HG03039 (cell line): ENCODE data around the gene LSM14A.

Experiments used
- ATAC-seq: cut with Tn5 transposase; IDR thresholded peaks from one replicate; pipeline ENCODE4 v1.9.1; 2021; ENCODE audit warnings: mild to moderate bottlenecking, moderate library complexity; ENCODE audit not compliant: unreplicated experiment

Gene LSM14A

DNA sequence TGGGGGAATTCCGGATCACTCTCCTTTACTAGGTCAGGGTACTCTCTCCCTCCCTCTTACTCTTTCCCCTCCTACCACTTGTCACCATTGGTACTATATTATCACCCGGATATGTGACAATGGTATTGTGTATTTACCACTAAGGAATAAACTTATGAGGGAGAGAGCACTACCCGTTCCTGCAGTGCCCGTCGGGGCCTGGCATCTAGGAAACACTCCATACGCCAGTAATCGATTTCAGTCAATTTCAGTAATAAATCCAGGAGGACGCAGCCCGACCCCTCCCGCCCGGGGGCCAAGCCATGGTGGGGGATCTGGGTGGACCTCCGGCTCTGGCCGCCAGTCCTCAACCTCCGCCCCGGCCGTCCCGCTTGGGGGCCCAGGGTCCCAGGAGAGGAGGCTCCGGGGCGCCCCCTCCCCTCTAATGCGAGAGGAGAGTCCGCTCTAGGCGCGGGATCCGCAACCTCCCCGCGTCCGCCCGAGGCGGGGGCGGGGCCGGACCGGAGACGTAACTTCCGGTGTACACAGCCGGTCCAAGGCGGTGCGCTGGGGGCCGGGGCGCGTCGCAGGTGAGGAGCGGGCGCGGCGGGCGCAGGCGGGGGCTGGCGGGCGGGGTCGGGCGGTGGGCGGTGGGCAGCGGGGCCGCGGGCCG, 81.9 kb downstream of the LSM14A start, which contains the start of gene GARRE1:
TSS of gene GARRE1 (plus strand) at position 509 of the 652 bp plus-strand sequence. CDS start 45,920 bp downstream, outside the sequence.
- peak; percentile 69 for ATAC-seq

DNA sequence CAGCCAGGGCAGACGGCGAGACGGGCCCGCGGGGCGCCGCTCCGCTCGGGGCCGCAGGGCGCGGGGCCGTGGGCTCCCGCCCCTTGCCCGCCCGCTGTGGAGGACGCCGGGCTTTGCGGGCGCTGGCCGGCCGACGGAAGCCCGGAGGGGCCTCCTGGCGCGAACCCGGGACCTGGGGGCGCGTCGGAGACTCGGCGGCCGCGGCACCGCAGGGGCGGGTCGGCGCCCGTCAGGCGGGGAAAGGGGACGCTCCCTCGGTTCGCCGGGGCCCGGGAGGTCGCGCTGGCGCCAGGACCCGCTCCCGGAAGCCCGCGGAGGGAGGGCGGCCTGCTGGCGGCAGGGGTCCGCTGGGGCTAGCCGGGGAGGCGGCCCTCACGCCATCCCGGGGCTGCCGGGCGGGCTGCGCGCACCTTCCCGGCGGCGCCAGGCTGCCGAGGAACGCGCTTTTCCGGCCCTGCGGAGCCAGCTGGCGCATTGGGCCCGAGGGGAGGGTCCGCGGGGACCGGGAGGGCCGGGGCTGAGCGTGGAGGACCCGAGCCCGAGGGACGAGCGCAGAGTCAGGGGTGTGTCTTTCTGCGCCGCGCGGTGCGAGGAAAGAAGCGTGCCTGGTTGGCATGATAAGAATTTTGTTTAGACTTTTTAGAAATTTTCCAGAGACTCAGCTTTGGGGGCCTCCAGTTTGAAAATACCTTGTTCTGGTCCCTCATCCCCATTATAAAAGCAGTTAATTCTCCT, 82.6 kb downstream of the LSM14A start:
- ATAC-seq, result peak; percentile 43

GRCh38 chr19:34255546-34255945, 83.2 kb downstream of the LSM14A start:
- ATAC-seq, result no peak

- no peak for ATAC-seq
These were observed 84.7 kb downstream of the LSM14A start for GRCh38 chr19:34256835-34257558.

DNA sequence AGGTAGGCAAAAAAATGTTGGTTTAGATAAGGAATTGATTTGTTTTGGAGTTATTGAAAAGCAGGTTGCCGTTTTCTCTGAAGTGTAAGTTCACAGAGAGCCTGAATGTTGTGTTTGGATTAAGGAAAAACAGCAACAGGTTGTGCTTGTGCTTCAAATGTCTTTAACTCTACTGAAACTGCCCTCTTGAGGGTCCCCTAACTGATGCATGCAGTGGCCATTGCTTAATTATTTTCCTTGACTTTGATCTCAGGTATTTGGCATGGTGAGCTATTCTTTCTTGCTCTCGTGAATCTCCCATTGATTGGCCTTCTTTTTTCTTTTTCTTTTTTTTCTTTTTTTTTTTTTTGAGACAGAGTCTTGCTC, 85.2 kb downstream of the LSM14A start:
- ATAC-seq, result no peak

DNA sequence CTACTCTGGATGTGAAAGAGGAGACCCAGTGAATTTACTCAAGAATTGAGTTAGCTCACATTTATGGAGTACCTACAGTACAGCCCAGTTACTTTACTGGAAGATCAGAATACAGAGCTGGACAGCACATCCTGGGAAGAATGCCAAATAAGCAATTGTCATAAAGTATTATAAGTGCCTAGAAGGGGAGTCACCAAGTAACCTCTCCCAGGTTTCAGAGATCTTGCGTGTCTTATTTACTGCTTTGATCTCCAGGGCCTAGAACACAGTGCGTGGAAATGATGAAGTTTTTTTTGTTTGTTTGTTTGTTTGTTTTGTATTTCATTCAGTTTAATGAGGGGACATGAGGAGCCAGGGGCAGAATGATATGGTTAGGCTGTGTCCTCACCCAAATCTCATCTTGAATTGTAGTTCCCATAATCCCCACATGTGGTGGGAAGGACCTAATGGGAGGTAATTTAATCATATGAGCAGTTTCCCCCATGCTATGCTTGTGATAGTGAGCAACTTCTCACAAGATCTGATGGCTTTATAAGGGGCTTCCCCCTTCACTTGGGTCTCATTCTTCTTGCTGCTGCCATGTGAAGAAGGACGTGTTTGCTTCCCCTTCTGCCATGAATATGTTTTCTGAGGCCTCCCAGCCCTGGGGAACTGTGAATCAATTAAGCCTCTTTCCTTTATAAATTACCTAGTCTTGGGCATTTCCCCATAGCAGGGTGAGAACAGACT, 87.2 kb downstream of the LSM14A start:
- ATAC-seq, result no peak

DNA sequence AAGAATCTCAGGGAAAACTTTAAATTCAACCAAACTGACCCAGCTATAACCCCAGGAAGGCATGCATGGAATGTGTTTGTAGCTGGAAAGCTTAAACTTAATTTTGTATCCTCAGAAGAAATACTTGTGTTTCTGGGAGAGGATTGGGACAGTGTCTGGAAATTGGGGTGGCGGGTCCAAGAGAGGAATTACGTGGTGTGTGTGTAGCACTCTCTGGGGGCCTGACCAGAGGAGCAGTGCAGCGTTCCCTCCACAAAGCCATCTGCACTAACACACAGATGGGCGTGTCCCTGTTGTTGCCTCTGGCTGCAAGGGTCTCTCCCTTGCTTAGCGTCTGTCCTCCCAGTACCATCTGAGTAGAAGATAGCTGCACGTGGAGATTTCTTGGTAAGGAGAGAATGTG, 88.5 kb downstream of the LSM14A start:
- no peak for ATAC-seq

- no peak for ATAC-seq
These were observed 89.2 kb downstream of the LSM14A start for GRCh38 chr19:34261334-34262109.

DNA sequence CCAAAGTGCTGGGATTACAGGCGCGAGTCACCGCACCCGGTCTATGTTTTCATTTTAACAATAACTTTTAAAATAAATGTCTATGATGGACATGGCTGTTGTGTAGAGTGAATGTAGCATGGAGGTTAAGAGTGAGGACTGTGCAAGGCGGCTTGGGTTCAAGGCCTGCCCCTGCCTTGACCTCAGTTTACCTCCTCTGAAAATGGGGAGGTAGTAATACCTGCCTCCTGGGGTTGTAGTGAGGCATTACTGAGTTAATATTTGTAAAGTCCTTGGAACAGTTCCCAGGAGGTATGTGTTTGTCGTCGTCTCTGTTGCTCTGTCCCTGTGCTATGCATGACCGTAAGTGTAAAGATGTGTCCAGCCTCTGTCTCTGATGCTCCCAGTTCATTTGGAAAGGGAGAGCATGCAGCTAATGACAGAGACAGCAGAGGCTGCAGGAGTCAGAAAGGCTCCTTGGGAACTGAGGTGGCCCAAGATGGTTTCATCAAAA, 91.5 kb downstream of the LSM14A start:
- ATAC-seq, result no peak

DNA sequence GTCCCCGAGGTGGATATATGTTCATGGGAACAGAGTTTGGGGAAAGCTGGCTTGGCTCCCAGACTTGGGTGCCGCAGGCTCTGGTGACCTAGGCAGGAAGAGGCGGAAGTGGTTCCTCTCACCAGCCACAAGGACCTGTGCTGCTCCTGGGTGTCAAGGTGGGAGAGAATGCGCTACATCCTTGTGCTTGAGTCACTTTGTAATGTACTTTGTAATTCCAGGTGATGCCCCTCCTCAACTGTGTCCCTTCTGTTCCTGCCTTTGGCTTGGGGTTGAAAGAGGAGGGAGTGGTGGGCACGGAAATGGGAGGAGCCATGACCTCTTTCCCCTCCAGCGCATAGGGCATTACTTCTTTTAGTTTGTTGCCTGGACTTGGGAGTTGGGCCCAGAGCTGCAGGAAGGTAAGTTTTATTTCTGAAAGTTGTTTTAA, 92.9 kb downstream of the LSM14A start:
- ATAC-seq, result no peak

DNA sequence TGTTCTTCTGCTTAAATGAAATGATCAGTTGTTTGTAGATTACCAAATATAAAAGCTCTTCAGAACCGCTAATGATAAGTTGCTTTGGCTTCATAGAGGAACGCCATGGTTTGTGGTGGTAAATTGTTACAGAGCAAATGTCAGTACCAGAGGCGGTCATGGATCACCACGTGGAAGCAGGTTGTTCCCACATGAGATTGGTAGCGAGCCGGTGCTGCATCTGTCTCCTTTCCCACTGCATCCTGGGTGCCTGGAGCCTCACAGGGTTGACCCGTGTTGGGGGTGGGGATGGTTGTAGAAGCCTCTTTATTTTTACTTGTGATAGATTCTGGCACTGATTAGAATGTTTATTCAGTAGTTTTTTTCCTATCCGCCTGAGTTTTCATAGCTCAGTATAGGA, 96.8 kb downstream of the LSM14A start:
- no peak for ATAC-seq

DNA sequence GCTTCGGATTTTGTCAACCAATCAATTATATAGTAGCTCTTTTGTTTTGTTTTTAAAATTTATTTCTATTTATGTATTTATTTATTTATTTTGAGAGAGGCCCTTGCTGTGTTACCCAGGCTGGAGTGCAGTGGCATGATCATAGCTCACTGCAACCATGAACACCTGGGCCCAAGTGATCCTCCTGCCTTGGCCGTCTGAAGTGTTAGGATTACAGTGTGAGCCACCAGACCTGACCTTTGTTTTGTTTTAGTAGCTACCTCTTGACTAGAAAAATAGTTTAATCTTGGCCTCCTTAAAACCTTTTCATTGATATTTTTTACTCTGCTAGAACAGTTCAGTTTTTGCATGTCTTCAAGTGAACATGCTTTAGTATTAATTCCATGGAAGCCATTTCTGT, 97.2 kb downstream of the LSM14A start:
- no peak for ATAC-seq

- no peak for ATAC-seq
These were observed 97.8 kb downstream of the LSM14A start for GRCh38 chr19:34269968-34270621.

DNA sequence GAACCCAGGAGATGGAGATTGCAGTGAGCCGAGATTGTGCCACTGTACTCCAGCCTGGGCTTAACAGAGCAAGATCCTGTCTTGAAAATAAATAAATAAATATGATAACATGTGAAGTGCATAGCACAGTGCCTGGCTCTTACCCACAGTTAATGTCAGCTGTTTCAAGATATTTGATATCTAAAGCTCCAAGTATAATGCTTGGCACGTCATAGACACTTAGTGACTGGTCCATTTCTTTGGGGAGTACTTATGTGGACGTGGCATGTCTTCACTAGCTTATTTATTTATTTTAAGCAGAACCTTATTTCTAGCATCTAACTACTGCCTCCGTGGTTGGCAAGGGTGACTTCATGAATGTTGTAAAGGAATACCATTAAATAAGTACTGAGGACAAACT, 100.8 kb downstream of the LSM14A start:
- no peak for ATAC-seq

DNA sequence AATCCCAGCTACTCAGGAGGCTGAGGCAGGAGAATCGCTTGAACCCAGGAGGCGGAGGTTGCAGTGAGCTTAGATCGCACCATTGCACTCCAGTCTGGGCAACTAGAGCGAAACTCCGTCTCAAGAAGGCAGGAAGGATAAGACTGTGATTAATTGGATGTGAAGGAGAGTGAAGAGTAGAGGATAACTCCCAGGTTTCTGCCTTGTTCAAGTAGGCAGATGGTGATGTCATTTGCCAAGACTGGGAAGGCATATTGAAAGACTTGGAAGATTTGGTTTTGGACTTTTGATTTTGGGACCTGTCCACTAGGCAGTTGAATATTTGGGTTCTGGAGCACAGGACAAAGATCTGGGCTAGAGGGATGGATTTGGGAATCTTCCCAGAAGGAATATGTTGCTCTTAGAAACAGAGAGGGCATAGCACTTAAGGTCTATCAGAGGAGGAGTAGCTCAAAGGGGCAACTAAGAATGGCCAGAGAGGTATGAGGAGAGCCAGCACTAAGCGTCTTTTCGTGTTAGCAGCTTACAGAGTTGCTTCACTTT, 102.1 kb downstream of the LSM14A start:
- ATAC-seq, result no peak

- no peak for ATAC-seq
These were observed 102.7 kb downstream of the LSM14A start for GRCh38 chr19:34274827-34275625.

DNA sequence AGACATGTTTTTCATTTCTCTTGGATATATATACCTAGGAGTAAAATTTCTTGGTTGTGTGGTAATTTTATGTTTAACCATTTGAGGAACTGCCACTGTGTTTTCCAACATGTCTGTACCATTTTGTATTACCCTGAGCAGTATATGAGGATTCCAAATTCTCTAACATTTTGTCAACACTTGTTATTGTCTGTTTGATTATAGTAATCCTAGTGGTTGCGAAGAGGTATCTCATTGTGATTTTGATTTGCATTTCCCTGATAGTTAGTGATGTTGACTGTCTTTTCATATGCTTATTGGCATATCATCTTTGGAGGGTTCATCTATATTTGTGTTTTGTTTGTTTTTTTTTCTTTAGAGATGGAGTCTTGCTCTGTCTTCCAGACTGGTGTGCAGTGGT, 103.4 kb downstream of the LSM14A start:
- ATAC-seq, result no peak

GRCh38 chr19:34276614-34277013, 104.3 kb downstream of the LSM14A start:
- ATAC-seq, result no peak

DNA sequence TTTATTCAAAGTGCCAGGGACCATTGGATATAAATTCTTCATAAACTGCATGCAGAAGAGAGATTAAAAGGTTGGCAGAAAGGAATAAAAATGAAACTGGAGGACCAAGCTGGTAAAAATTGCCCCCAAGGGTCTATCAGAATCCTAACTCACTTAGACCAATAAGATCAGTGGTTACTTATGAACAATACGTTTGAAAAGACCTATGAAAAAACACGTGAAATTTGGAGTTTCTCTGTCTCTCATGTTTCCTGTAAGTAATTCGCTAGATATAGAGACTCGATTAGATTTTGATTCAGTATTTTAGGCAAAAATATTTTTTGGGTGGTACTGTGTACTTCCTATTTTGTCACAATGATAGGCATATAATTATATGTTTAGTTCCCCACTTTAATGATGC, 104.9 kb downstream of the LSM14A start:
- ATAC-seq, result no peak
